Nephron (organoid): ENCODE measurements around the gene SH2B3.

ENCODE experiments used
- H3K27ac Mint-ChIP-seq, 3 experiments: 2 replicates each; pipeline ENCODE4 v1.8.0; 2020; ENCODE audit warnings: mixed read lengths in 3 of 3, mild to moderate bottlenecking in 2 of 3, moderate library complexity in 1 of 3
- H3K27me3 Mint-ChIP-seq: 2 replicates; pipeline ENCODE4 v1.8.0; 2021; ENCODE audit warnings: low read depth, mild to moderate bottlenecking, moderate library complexity, mixed read lengths
- H3K36me3 Mint-ChIP-seq: 2 replicates; pipeline ENCODE4 v1.8.0; 2020; ENCODE audit warnings: low read depth, mixed read lengths
- H3K4me1 Mint-ChIP-seq: 2 replicates; pipeline ENCODE4 v1.8.0; 2020; ENCODE audit warnings: mixed read lengths
- H3K4me3 Mint-ChIP-seq, 3 experiments: 2 replicates each; pipeline ENCODE4 v1.8.0; 2020; ENCODE audit warnings: mild to moderate bottlenecking in 3 of 3, mixed read lengths in 3 of 3, moderate library complexity in 2 of 3
- H3K9me3 Mint-ChIP-seq: 2 replicates; pipeline ENCODE4 v1.8.0; 2020; ENCODE audit warnings: mixed read lengths
- CTCF ChIP-seq, 3 experiments: fragments of 200-600 bp; sonication (generic); IDR thresholded peaks; one replicate each; pipeline ENCODE4 v1.5.0; 2021; ENCODE audit warnings: antibody characterized with exemption in 3 of 3; ENCODE audit not compliant: unreplicated experiment in 3 of 3

SH2B3 gene

GRCh38 chr12:111405859-111406473 is at the start of gene SH2B3:
SH2B3 (plus strand) TSS chr12:111405923; CDS start chr12:111418146, 12,223 bp downstream.
- Mint-ChIP-seq H3K4me1 (peaks cover 28% of the 10 kb centered on the region), H3K27ac (peak within 1 kb of the TSS; percentile 43 to 70 (median 59))
- TF ChIP-seq CTCF (IDR thresholded peaks at IDR 0.05; ENCODE audit: unreplicated experiment in 3 of 3) = no peak

GRCh38 chr12:111359231-111359913 is 46.4 kb upstream of the SH2B3 start:
- peaks cover 11% of the 10 kb centered on the region for H3K4me1 Mint-ChIP-seq
- H3K27ac Mint-ChIP-seq = peak overlapping the region in 2 of 3 experiments; percentile 13 to 17
- no peak overlapping the region for H3K4me3 Mint-ChIP-seq
- no peak for TF ChIP-seq CTCF (IDR thresholded peaks at IDR 0.05; ENCODE audit: unreplicated experiment in 3 of 3)
- H3K36me3 Mint-ChIP-seq = no peaks in the 10 kb centered on the region
- H3K27me3 Mint-ChIP-seq = peaks cover 4% of the 10 kb centered on the region
- H3K9me3 Mint-ChIP-seq = no peaks in the 10 kb centered on the region

More at GRCh38 chr12:111405859-111406473, at the start of gene SH2B3:
- Mint-ChIP-seq H3K9me3 (no peaks in the 10 kb centered on the region), H3K36me3 (no peaks in the 10 kb centered on the region), H3K4me3 (peak within 1 kb of the TSS; percentile 84 to 89 (median 85)), H3K27me3 (peaks cover 21% of the 10 kb centered on the region)

- peaks cover 4% of the 10 kb centered on the region for H3K27me3 Mint-ChIP-seq
- H3K36me3 Mint-ChIP-seq = no peaks in the 10 kb centered on the region
- no peak overlapping the region for H3K4me3 Mint-ChIP-seq
- no peaks in the 10 kb centered on the region for H3K9me3 Mint-ChIP-seq
- peaks cover 11% of the 10 kb centered on the region for H3K4me1 Mint-ChIP-seq
- peak overlapping the region in 2 of 3 experiments; percentile 13 to 17 for H3K27ac Mint-ChIP-seq
- TF ChIP-seq CTCF (IDR thresholded peaks at IDR 0.05; ENCODE audit: unreplicated experiment in 3 of 3) = no peak
Observed at GRCh38 chr12:111359914-111360276, 45.8 kb upstream of the SH2B3 start.

- Mint-ChIP-seq H3K9me3 (no peaks in the 10 kb centered on the region), H3K4me1 (peaks cover 11% of the 10 kb centered on the region), H3K36me3 (peaks cover 3% of the 10 kb centered on the region), H3K27me3 (peaks cover 4% of the 10 kb centered on the region), H3K27ac (peak overlapping the region in 1 of 3 experiments; percentile 70), H3K4me3 (no peak overlapping the region)
- TF ChIP-seq CTCF (IDR thresholded peaks at IDR 0.05; ENCODE audit: unreplicated experiment in 3 of 3) = no peak
Observed at GRCh38 chr12:111360325-111360930, 45.3 kb upstream of the SH2B3 start.

- Mint-ChIP-seq H3K9me3 (no peaks in the 10 kb centered on the region), H3K4me3 (peak overlapping the region in 1 of 3 experiments; percentile 8), H3K36me3 (peaks cover 9% of the 10 kb centered on the region), H3K27me3 (peaks cover 2% of the 10 kb centered on the region), H3K4me1 (peaks cover 11% of the 10 kb centered on the region), H3K27ac (peak overlapping the region; percentile 46 to 70 (median 63))
- TF ChIP-seq CTCF (IDR thresholded peaks at IDR 0.05; ENCODE audit: unreplicated experiment in 3 of 3) = no peak
Observed at GRCh38 chr12:111361073-111361716, 44.5 kb upstream of the SH2B3 start.
